SW480 (cell line): ENCODE measurements around the gene RTRAF.
A peak's percentile ranks its signal among the peaks of the same experiment; 100 is the strongest.

Experiments used
- DNase-seq: peaks from one replicate; pipeline ENCODE4 v3.0.0-alpha.2; 2016; ENCODE audit warnings: low spot score

Gene RTRAF

DNA sequence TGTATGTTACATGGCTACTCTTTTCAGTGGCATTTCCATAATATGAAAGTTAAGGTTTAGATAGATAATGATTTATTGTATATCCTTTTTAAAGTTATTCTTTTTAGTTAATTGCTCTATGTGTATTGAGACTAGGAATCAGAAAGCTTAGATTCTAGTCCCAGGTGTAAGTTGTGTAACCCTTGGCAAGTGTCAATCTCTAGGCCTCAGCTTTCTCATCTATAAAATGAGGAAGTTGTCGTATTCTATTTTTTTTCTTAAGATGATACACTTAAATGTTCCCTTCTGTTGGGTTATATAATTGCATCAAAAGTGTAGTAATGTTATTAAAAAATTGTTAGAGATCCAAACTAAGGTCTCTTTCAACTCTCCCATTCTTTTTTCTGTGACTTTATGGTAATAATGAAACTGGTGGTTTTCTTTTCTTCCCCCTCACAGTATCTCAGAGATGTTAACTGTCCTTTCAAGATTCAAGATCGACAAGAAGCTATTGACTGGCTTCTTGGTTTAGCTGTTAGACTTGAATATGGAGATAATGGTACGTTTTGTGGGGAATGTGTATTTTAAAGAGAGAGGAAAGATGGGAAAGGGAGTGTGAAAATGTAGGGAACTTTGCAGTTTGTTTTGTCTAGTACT lies 4.1 kb downstream of the RTRAF start:
- DNase-seq, result no peak

DNA sequence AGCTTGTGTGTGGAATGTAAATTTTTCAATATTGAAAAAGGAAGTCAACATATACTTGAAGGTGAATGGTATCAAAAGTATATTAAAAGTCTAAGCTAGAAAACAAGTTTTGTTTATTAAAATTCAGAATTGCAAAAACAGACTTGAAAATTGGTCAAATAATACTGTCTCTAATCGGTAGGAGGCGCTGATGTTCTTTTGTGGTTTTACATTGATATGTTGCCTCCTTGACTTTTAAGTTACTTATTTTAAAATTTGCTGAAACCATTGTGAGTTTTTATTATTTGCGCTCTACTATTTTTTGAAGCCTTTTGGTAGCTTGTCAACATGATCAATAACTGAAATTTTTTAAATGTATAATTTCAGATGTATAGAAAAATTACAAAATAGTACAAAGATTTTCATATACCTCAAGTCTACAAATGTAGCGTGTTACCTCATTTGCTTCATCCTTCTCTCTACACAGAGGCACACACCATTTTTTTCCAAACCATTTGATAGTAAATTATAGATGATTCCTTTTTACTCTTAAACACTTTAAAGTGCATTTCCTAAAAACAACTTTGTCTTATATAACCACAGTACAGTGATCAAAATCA lies 6.9 kb downstream of the RTRAF start:
- DNase-seq, result no peak

DNA sequence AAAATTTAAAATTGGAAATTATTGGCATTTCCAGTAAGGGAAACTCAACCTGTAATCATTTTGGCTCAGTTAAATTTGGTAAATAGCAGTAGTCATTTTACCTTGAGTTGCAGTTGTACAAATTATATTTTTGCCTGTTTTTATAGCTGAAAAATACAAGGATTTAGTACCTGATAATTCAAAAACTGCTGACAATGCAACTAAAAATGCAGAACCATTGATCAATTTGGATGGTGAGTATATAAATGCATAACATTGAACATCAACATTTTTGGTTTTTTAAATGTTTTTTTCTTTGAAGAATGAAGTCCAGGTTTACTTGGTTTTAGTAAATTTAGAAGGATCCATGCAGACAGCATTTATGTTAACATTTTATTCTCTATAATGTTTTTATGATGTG lies 9.0 kb downstream of the RTRAF start:
- DNase-seq, result no peak

DNA sequence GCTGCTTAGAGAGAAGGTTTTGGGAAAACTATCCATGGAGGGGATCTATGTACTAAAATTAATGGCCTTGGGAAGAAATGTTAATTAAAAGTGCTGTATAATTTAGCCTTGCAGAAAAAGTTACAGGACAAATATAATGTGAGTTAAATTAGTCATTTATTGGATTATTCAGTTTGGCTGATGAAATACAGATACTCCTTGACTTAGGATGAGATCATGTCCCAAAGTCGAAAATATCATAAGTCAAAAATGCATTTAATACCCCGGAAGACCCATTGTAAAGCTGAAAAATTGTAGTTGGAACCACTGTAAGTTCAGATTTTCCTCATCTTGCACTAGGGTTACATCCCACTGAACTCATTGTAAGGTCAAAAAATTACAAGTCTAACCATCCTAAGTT lies 9.7 kb downstream of the RTRAF start:
- DNase-seq, result no peak

DNA sequence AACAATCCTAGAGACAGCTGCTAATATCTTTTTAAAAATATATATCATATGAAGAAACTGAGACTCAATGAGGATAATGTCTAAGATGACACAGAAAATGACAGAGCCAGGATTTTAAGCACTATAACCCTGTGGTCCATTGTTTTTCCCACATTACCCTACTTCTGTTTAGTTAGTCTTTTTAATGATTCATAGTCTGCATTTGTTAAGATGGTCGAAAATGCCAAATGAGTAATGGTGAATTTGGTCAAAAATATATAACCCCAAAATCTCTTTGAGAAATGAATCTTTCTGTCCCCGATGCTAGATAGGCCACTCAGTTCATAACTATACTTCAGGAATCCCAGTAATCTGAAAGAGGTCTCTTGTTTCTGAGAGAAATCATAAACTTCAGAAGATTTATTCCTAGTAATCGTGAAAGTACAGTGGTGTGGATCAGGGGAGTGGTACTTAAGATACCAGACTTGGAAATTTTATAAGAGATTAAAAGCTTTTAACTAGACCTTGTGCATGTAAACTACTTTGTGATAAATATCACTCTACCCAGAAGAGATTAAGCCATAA lies 10.8 kb downstream of the RTRAF start:
- no peak for DNase-seq

DNA sequence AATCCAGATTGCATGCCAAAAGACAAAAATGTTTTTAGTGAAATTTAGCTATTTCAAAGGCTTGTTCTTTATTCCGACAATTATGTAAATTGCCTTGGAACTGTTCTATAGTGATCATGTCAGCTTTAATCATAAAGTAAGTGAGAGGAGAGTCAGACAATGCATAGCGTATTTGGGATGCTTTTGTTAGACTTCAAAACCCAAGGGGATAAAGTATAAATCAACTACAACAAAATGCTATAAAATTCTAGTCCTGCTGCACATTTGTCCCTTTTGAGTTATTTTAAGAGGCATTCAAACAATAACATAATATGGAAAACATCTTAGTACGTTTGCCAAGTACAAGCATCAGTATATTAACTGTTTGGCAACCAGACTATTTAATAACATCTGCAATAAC lies 11.3 kb downstream of the RTRAF start:
- DNase-seq, result no peak

DNA sequence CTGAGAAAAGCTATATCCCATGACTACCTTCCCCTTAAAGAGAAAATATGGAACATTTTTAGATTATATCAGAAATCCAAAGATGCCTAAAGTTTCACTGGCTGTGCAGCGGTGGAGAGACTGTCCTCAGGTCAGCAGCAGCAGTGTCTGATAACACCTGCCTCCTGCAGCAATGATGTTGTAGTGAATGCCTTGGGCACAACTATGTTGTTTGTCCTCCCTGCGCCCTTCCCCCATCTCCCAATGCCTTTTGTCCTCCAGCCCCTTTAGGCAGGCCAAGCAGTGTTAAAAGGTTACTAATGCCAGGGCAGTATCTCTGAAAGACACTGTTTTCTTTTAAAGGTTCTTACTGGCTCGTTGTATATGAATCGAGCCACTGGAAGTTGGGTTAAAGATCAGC lies 13.2 kb downstream of the RTRAF start:
- DNase-seq, result no peak

DNA sequence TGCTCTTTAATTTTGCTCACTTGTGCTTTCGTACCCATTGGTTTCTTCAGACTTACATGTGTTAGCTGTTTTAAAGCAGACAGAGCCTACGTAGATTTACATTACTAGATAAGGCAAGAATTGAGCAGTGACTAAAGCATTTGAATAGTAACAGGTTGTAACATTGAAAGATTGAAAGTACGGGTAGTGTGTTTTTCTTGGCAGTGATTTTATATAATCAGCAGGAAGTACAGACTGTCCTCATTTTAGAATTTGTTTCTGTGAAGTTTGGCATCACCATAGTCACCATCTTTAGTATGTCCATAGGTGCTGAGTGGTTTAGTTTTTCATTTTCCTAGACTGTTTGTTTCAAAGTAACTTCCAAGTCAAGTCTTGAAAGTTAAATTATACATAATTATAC lies 14.0 kb downstream of the RTRAF start:
- DNase-seq, result no peak

DNA sequence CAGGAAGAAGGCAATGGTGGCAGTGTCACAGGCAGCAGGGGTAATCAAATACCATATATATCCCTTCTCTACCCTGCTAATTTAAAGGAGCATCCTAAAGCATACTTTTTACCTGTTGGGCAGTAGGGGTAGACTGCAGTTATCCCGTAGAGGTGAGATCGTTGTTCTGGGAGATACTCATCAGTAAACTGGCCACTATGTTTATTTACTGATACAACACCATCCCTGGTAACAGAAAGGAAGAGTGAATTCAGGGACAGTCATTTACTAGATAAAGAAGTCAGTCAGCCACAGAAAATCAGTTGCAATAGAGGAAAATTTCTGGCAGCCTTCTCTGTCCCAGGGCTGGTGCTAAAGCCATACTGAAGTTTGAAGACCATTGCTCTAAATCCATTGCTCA lies 16.3 kb downstream of the RTRAF start:
- DNase-seq, result no peak

DNA sequence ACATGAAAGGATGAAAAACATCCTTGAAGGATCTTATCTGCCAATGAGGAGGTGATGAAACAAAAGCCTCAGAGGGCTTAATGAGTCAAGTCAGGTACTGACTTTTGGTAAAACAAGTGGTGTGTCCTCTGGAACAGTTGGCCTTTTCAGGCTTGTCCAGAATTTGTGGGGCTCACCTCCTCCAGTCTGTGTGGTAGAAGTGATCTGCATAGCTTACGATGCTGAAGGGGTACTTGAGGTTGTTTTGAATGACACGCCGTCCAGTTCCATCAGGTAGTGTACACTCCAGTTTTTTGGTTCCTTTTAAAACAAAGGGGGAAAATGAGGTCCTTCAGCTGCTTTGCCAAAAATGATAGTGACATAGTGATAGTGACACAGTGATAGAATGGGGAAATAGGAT lies 17.0 kb downstream of the RTRAF start:
- no peak for DNase-seq

DNA sequence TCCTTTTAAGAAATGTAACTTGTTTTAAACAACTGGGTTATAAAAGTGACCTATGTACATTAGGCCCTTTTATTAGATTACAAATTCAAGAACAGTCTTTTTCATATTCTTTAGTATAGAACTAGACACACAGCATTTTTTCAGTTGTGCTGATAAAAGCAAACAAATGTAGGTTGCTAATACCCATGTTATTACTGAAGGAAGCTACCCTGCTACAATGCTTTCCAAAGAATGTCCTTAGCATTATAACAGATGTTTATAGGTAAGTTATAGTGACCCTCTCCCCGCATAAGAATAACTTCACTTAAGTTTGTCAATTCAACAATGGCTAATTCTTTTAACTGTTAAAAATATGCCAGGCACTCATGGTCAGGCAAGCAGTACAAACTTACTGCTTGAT lies 17.9 kb downstream of the RTRAF start:
- no peak for DNase-seq

DNA sequence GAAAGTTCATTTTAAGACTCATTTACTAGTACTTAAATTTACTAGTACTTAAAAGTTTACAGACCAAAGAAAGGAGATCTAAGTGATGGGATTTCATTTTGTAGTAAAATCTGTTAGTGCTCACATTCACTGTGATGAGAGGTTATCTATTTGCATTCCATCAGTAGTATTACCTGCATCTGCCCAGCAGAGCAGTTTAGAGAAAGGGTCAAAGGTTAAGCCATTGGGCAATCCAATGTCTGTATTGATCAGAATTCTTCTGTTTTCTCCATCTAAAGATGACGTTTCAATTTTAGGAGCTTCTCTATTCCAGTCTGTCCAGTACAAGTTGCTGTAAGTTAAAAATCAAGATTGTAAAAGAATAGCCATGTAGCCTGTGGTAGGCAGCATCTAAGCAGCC lies 18.3 kb downstream of the RTRAF start:
- DNase-seq, result no peak

DNA sequence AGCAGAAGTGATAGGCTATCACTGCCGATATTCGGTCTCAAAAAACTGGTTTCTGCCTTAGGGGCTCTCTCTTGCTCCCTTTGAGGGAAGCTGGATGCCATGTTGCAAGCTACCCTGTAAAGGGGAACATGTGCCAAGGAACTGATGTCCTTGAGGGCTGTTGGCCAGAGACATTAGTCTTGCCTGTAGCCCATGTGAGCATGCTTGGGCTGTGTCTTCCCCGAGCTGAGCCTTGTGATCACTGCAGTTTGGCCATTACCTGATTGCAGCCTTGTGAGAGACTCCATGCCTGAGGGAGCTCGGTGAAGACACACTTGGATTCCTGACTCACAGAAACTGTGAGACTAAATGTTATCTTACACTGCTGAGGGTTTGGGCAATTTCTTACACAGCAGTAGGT lies 18.8 kb downstream of the RTRAF start:
- no peak for DNase-seq

DNA sequence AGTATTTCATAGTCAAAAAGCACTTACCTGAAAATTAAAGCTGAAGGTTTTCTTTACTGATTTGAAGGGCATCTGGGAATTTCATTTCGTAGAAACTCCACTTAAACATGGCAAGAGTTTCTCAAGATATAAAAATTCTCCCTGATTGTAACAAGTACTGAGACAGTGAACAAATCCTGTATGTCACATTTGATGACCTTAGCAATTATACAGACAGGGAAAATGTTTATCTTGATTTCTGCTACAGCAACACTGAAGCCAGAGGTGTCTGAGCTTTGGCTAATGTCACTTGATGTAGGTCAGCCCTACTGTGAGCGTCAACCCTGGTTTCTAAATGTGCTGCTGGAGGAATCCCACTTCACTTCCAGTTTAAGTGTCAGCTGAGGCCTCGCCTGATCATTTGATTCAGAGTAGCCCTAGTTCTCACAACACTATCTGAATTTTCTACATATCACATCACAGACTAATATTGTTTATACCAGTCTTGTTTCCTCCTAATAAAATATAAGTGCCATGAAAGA lies 20.9 kb downstream of the RTRAF start:
- no peak for DNase-seq

DNA sequence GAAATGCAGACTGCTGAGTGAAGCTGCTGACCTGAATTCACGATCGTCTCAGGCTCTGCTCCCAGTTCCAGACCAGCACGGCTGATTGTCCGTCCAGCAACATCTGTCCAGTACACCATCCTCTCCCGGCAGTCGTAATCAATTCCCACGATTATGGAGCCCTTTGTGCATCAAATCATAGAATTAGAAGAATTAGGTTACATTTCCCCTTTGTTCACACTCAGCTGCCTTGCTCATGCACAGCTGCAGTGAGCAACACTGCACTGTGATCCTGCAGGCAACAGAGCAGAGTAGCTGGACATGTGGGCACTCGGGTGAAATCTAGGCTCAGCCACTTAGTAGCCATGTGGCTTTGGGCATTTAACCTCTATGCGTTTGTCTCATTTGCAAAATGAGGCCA lies 22.2 kb downstream of the RTRAF start:
- no peak for DNase-seq

DNA sequence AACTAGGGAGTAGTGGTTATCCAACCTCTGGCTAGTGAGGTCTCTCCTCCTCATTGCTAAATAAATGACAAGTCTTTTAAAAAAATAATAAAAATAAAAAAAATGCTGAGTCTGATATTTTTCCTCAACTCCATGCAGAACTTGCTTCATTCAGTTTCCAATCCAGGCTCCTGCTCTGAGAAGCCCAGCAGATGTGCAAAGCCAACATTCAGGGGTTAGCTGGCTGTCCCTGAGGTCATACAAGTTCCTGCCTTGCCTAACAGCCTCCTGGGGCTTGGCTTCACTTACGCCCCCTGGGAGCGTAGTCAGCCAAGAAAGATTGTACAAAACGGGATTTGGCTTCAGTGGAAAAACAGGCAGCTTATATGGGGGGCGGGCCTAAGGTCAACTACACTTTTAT lies 23.3 kb downstream of the RTRAF start:
- DNase-seq, result no peak

DNA sequence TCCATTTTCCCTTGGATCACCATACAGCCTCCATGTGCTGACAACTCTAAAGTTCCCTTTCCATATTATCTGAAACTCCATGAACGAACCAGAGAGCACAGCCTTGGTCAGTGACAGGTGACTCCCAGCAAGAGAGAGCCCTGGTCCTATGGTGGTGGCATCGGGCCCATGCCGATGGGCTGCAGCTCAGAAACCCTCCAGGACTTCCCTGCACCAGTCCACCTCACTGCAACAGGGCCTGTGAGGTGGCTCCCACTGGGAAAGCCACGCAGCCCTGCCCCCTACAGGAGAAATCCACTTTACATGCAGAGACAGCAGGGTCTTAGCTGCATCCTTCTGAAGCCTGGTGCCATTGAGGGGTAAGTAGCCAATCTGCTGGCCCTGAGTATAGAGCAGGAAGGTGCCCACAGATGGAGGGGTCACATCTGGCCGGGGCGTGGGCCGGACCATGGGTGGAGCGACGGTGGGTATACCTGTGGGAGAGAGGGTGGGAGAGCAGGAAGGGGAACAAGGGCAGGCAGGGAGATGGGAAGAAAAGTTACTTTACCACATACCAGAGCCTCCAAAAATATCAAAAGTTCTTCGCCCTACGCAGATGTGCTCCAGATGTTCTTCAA lies 24.7 kb downstream of the RTRAF start:
- peak; percentile 4 for DNase-seq

DNA sequence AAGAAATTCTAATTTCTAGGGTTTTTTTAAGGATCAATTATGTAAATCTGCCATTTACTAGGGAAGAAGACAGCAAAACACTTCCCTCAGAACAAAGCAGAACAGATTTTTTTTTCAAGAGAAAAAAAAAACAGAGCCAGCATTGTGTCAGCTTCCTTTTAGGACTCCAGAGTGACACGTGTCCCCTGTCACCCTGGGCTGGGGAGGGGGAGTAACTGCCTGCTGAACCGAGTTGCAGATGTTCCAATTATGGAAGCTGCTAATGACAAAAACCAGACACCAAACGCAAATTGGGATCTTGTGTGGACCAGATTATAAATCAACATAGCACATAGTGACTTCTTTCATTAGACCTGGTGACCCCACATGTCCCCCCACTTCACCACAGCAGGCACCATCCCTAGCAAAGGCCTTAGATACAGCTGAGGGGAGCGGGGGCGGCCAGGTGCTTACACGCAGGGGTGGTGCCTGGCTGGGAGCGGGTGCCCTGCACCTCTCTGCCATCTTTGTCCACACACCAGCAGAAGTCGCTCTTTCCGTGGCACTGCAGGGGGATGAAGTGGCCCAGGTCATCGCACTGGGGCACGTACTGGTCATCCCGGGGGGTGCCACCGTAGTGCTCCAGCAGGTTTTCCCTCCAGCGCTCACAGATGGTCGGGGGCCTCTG lies 25.4 kb downstream of the RTRAF start:
- no peak for DNase-seq

DNA sequence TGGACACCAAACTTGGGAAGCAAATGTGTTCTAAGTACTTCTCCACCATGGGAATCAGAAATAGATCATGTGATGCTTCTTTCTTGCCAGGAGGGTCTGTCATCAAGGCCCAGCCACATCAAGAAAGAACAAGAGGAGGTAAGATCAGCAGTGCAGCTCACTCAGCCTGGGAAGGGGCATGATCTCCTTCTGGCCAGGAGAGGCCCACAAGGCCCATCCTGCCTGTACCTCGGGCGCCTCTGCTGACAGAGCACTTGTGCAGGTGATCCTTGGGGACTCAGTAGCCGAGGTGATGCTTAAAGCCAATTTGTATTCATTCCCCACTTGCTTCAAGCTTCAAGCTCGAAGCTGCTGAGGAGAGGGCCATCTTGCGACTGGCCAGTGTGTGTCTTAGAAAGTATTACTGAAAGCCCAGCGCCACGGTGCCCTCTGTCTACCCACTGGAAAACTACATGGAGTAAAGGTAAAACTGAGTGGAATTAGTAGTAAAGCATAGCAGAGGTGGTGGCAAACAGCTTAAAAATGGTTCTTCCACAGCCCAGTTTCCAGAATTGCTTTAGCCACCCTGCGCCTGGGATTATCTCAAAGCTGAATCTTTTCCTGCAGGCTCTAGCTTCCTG lies 26.2 kb downstream of the RTRAF start:
- peak; percentile 20 for DNase-seq

DNA sequence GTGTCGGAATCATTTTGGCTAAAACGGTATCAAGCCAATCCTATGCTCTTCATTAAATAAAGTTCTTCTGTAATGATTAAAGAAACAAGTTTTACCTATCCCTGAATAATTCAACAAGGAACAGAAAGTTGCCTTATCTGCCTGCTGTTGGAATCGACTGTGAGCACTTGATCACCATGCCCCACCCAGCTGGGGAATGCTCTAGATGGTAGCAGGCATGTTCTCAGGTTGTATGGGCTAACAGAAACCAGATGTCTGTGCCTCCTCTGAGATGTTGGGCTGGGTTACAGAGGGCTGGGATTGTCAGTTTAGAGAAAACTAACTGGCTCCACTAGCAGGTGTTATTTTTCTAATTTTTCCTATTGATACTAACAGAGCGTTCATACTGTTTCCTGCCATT lies 28.9 kb downstream of the RTRAF start:
- no peak for DNase-seq

DNA sequence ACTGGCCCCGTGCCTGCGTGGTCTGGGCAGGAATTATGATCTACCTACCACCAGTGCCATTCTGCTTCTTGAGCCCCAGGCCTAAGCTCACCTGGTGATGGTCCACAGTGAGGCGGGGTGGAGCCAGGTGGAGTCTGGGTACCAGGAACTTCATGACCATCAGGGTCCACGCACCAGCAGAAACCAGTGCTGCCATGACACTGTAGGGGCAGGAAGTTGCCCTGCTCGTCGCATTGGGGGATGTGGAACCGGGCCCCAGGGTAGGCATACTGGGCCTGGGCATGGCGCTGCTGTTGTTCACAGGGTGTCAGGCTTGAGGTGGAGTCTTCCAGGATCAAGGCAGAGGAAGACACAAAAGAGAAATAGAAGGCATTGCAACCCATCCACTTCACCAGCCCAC lies 29.6 kb downstream of the RTRAF start:
- no peak for DNase-seq

DNA sequence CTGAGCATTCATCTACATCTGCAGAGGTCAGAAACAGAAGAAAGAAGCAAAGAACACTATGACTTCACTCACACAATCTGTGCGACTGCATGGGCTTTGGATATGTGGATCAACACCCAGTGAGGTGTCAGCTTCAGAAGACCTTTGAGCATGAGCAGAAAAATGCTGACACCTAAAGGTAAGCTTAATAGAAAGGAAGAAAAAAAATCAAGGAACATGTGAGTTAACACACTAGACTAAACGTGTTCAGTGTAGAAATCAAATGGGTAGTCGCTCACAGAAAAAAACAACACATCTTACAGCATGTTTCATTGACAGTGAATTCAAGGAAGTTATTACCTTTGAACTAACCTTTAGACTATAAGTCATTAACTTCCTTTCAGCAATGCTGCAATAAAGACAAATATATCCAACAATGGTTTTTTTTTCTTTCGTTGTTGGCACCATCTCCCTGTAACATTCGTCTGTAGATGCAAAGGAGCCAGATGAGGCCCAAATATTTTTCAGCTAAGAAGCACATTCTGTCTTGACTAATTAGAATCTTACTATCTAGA lies 30.9 kb downstream of the RTRAF start:
- DNase-seq, result no peak
